ENCODE data around the gene DNAJC15.

DNAJC15 gene

DNA sequence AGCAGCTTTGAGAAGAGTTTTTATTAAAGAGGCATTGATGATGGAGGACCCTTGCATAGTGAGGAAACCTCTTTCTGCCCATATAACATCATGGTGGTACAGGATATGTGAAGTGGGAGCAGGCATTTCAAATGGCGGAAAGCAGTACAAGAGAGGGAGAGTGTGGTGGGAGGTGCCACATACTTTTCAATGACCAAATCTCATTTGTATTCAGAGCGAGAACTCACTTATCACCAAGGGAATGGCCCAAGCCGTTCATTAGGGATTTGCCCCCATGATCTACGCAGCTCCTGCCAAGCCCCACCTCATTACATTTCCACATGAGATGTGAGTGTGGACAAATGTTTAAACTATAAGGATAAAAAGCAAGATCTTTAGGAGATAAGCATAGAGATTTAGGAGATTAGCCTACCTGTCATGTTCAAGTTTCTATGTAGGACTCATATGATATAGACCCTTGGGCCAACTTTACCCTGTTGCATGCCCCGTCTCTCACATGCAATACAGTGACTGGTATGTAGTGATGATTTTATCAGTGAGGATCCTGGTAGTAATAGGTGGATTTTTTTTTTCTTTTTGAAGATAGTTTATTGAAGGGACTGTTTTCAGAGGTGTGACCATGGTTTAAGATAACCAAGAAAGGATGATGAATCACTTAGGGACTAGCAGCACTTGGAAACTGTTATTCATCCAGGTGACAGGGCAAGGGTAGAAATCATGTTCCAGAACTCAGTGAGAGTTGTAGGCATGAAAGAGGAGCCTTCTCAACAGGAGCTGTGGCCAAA, 38.3 kb downstream of the DNAJC15 start:
- Histone ChIP-seq H3K27me3 (ENCODE audit: insufficient read depth, low read length, poor library complexity, severe bottlenecking) (no peaks in the 10 kb centered on the region), H3K4me2 (ENCODE audit: low read depth, low read length, poor library complexity, severe bottlenecking) (no peak overlapping the region), H3F3A (ENCODE audit: low read depth) (no peaks in the 10 kb centered on the region), H3K9me2 (replicated peaks; ENCODE audit: low read depth, low read length) (no peaks in the 10 kb centered on the region), H2AFZ (ENCODE audit: low read length) (no peak overlapping the region), H3K36me3 (ENCODE audit: insufficient read depth, low read length) (no peaks in the 10 kb centered on the region), H3K9me3 (ENCODE audit: insufficient read depth, low read depth, low read length) (no peaks in the 10 kb centered on the region), H3K4me3 (ENCODE audit: low read length, poor library complexity, severe bottlenecking) (no peak overlapping the region), H4K20me1 (ENCODE audit: insufficient read depth, low read length, poor library complexity, severe bottlenecking) (no peaks in the 10 kb centered on the region), H3K9ac (ENCODE audit: low read depth, low read length, poor library complexity, severe bottlenecking) (no peak overlapping the region), H3K4me1 (ENCODE audit: insufficient read depth, low read length, poor library complexity, severe bottlenecking) (peaks cover 16% of the 10 kb centered on the region), H3K79me2 (ENCODE audit: insufficient read depth, low read length) (no peaks in the 10 kb centered on the region)
- no peak for TF ChIP-seq EZH2phosphoT487 (IDR thresholded peaks at IDR 0.05; ENCODE audit: borderline replicate concordance)
- no peak for TF ChIP-seq CTCF (conservative IDR thresholded peaks at IDR 0.05; ENCODE audit: low read length)

- H3K9me2 ChIP-seq (replicated peaks; ENCODE audit: low read depth, low read length): no peaks in the 10 kb centered on the region
- H3F3A ChIP-seq (ENCODE audit: low read depth): no peaks in the 10 kb centered on the region
- H3K36me3 ChIP-seq (ENCODE audit: insufficient read depth, low read length): no peaks in the 10 kb centered on the region
- H2AFZ ChIP-seq (ENCODE audit: low read length): no peak overlapping the region
- H3K4me3 ChIP-seq (ENCODE audit: low read length, poor library complexity, severe bottlenecking): no peak overlapping the region
- H3K79me2 ChIP-seq (ENCODE audit: insufficient read depth, low read length): no peaks in the 10 kb centered on the region
- H3K9me3 ChIP-seq (ENCODE audit: insufficient read depth, low read depth, low read length): no peaks in the 10 kb centered on the region
- TF ChIP-seq CTCF (conservative IDR thresholded peaks at IDR 0.05; ENCODE audit: low read length): no peak
- TF ChIP-seq EZH2phosphoT487 (IDR thresholded peaks at IDR 0.05; ENCODE audit: borderline replicate concordance): no peak
- no peaks in the 10 kb centered on the region for H4K20me1 ChIP-seq (ENCODE audit: insufficient read depth, low read length, poor library complexity, severe bottlenecking)
- no peaks in the 10 kb centered on the region for H3K27me3 ChIP-seq (ENCODE audit: insufficient read depth, low read length, poor library complexity, severe bottlenecking)
- H3K4me1 ChIP-seq (ENCODE audit: insufficient read depth, low read length, poor library complexity, severe bottlenecking): peaks cover 19% of the 10 kb centered on the region
- H3K4me2 ChIP-seq (ENCODE audit: low read depth, low read length, poor library complexity, severe bottlenecking): no peak overlapping the region
- H3K9ac ChIP-seq (ENCODE audit: low read depth, low read length, poor library complexity, severe bottlenecking): no peak overlapping the region
Observed at GRCh38 chr13:43071824-43072223, 48.4 kb downstream of the DNAJC15 start.

GRCh38 chr13:43072394-43072793, 49.0 kb downstream of the DNAJC15 start:
- H3K9me3 ChIP-seq (ENCODE audit: insufficient read depth, low read depth, low read length): no peaks in the 10 kb centered on the region
- TF ChIP-seq CTCF (conservative IDR thresholded peaks at IDR 0.05; ENCODE audit: low read length): no peak
- TF ChIP-seq EZH2phosphoT487 (IDR thresholded peaks at IDR 0.05; ENCODE audit: borderline replicate concordance): no peak
- H3K9me2 ChIP-seq (replicated peaks; ENCODE audit: low read depth, low read length): no peaks in the 10 kb centered on the region
- H3K4me2 ChIP-seq (ENCODE audit: low read depth, low read length, poor library complexity, severe bottlenecking): no peak overlapping the region
- H2AFZ ChIP-seq (ENCODE audit: low read length): no peak overlapping the region
- no peak overlapping the region for H3K4me3 ChIP-seq (ENCODE audit: low read length, poor library complexity, severe bottlenecking)
- H3K36me3 ChIP-seq (ENCODE audit: insufficient read depth, low read length): no peaks in the 10 kb centered on the region
- peaks cover 23% of the 10 kb centered on the region for H3K4me1 ChIP-seq (ENCODE audit: insufficient read depth, low read length, poor library complexity, severe bottlenecking)
- H3K9ac ChIP-seq (ENCODE audit: low read depth, low read length, poor library complexity, severe bottlenecking): no peak overlapping the region
- H4K20me1 ChIP-seq (ENCODE audit: insufficient read depth, low read length, poor library complexity, severe bottlenecking): no peaks in the 10 kb centered on the region
- no peaks in the 10 kb centered on the region for H3K27me3 ChIP-seq (ENCODE audit: insufficient read depth, low read length, poor library complexity, severe bottlenecking)
- H3K79me2 ChIP-seq (ENCODE audit: insufficient read depth, low read length): no peaks in the 10 kb centered on the region
- H3F3A ChIP-seq (ENCODE audit: low read depth): no peaks in the 10 kb centered on the region

Data from Loucy (cell line).